ENCODE data around the gene FOXC1.

The FOXC1 gene

GRCh38 chr6:1609648-1610496 lies at the start of gene FOXC1:
FOXC1 (plus strand) TSS chr6:1609915; CDS start chr6:1610446, 531 bp downstream.
- peak within 1 kb of the TSS; percentile 63 for H3K4me3 ChIP-seq (ENCODE audit: low read depth, low read length)
- DNase-seq (ENCODE audit: low read depth), result peak; percentile 84
- no peak for TF ChIP-seq CTCF (conservative IDR thresholded peaks at IDR 0.05; ENCODE audit: low read depth, low read length)

- no peak for TF ChIP-seq CTCF (conservative IDR thresholded peaks at IDR 0.05; ENCODE audit: low read depth, low read length)
Observed at GRCh38 chr6:1560281-1561058, 49.2 kb upstream of the FOXC1 start.

GRCh38 chr6:1561355-1561754 lies 48.4 kb upstream of the FOXC1 start:
- H3K4me3 ChIP-seq (ENCODE audit: low read depth, low read length), result no peak overlapping the region
- TF ChIP-seq CTCF (conservative IDR thresholded peaks at IDR 0.05; ENCODE audit: low read depth, low read length), result no peak
- DNase-seq (ENCODE audit: low read depth), result no peak

More at GRCh38 chr6:1560281-1561058, 49.2 kb upstream of the FOXC1 start:
- no peak for DNase-seq (ENCODE audit: low read depth)
- H3K4me3 ChIP-seq (ENCODE audit: low read depth, low read length), result no peak overlapping the region

DNA sequence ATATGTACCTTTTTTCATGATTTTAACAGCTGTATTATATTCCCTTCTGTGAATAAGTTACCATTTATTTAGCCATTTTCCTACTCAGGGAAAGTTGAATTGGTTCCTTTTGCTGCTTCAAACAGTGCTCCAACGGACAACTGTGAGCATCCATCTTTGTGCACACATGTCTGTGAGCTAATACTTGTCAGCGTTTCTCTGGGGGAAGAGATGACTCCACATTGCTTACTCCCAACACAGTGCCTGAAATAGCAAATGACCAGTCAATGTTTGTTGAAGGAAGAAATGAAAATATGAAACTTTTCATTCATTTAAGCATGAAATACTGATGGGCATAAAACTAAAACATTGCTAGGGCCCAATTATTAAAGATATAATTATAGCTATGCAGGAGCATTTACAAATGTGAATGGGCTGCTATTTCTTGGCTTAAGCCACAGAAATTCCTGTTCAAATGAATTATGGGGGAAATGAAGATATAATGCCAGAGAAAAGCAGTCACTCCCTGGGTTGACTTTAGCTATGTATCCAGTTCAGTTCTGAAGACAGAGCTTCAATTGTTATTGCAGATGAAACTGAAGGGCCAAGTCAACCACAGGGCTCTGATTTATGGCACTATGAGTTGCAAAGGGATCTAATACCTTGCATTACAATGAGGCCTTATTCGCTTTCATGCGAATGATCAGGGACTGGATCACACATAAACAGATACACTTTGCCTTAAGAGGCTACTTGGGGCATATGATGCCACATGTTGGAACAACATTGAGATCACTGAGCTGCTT lies 47.4 kb upstream of the FOXC1 start:
- H3K4me3 ChIP-seq (ENCODE audit: low read depth, low read length), result no peak overlapping the region
- no peak for DNase-seq (ENCODE audit: low read depth)
- no peak for TF ChIP-seq CTCF (conservative IDR thresholded peaks at IDR 0.05; ENCODE audit: low read depth, low read length)

- H3K4me3 ChIP-seq (ENCODE audit: low read depth, low read length), result no peak overlapping the region
- TF ChIP-seq CTCF (conservative IDR thresholded peaks at IDR 0.05; ENCODE audit: low read depth, low read length), result no peak
- DNase-seq (ENCODE audit: low read depth), result no peak
Observed at GRCh38 chr6:1569377-1569776, 40.3 kb upstream of the FOXC1 start.

DNA sequence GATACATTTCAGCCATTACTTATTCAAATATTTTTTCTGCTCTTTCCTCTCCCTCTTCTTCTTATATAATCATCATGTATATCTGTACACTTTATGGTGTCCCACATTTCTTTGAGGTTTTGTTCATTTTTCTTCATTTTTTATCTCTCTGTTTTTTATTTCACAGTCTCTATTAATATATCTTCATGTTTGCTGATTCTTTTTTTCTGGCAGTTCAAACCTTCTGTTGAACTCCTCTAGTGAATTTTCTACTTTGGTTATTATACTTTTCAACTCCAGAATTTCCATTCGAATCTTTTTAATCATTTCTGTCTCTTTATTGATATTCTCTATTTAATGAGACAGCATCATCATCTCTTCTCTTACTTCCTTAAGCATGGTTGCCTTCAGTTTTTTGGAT lies 38.9 kb upstream of the FOXC1 start:
- TF ChIP-seq CTCF (conservative IDR thresholded peaks at IDR 0.05; ENCODE audit: low read depth, low read length), result no peak
- no peak overlapping the region for H3K4me3 ChIP-seq (ENCODE audit: low read depth, low read length)
- DNase-seq (ENCODE audit: low read depth), result no peak
